ENCODE results near the gene VWA3B.

VWA3B gene

GRCh38 chr2:98175811-98176210, 88.8 kb downstream of the VWA3B start:
- no peak for DNase-seq

GRCh38 chr2:98177286-98177685, 90.3 kb downstream of the VWA3B start:
- no peak for DNase-seq

- DNase-seq: no peak
Observed at GRCh38 chr2:98177986-98178385, 91.0 kb downstream of the VWA3B start.

GRCh38 chr2:98180456-98180855, 93.5 kb downstream of the VWA3B start:
- no peak for DNase-seq

- DNase-seq: no peak
Observed at GRCh38 chr2:98181346-98181745, 94.4 kb downstream of the VWA3B start.

- DNase-seq: no peak
Observed at GRCh38 chr2:98185801-98186200, 98.8 kb downstream of the VWA3B start.

GRCh38 chr2:98187194-98187593, 100.2 kb downstream of the VWA3B start:
- no peak for DNase-seq

GRCh38 chr2:98188351-98189046, 101.5 kb downstream of the VWA3B start:
- DNase-seq: no peak

GRCh38 chr2:98191883-98192282, 104.9 kb downstream of the VWA3B start:
- DNase-seq: no peak

- DNase-seq: no peak
Observed at GRCh38 chr2:98201576-98201975, 114.6 kb downstream of the VWA3B start.

- no peak for DNase-seq
Observed at GRCh38 chr2:98205889-98206288, 118.9 kb downstream of the VWA3B start.

- no peak for DNase-seq
Observed at GRCh38 chr2:98212092-98213000, 125.4 kb downstream of the VWA3B start.

- no peak for DNase-seq
Observed at GRCh38 chr2:98216616-98217015, 129.6 kb downstream of the VWA3B start.

GRCh38 chr2:98219152-98219551, 132.2 kb downstream of the VWA3B start:
- DNase-seq: no peak

GRCh38 chr2:98233941-98234340, 147.0 kb downstream of the VWA3B start:
- no peak for DNase-seq

GRCh38 chr2:98234776-98235175, 147.8 kb downstream of the VWA3B start:
- DNase-seq: no peak

- no peak for DNase-seq
Observed at GRCh38 chr2:98236935-98237334, 150.0 kb downstream of the VWA3B start.

GRCh38 chr2:98240786-98241398, 153.9 kb downstream of the VWA3B start:
- no peak for DNase-seq

- no peak for DNase-seq
Observed at GRCh38 chr2:98241592-98241991, 154.6 kb downstream of the VWA3B start.

GRCh38 chr2:98242003-98242402, 155.0 kb downstream of the VWA3B start:
- DNase-seq: no peak

GRCh38 chr2:98245491-98245890, 158.5 kb downstream of the VWA3B start:
- DNase-seq: no peak

- no peak for DNase-seq
Observed at GRCh38 chr2:98247383-98247782, 160.4 kb downstream of the VWA3B start.

- no peak for DNase-seq
Observed at GRCh38 chr2:98252038-98252773, 165.2 kb downstream of the VWA3B start.
